ENCODE measurements around the gene UBQLN4. TPM values are rescaled to one million over a fixed set of nuclear protein-coding genes. Genes with fewer than 3 reads are reported as not detected.

Gene UBQLN4
- total and polyA plus RNA-seq, 2 donors (not counting 3 experiments of a cell fraction or from before 2014, with no cell fraction given), result 50.5 to 50.8 TPM

GRCh38 chr1:156014829-156015228, 38.8 kb downstream of the UBQLN4 start:
- Histone ChIP-seq H3K27ac (ENCODE audit: insufficient read depth, low read depth, low read length) (no peak overlapping the region), H4K20me1 (replicated peaks; ENCODE audit: control insufficient read depth, extremely low read depth, insufficient read depth, low read length) (no peaks in the 10 kb centered on the region), H3K9me3 (replicated peaks; ENCODE audit: control insufficient read depth, insufficient read depth, low read length) (no peaks in the 10 kb centered on the region), H3K4me3 (replicated peaks in 1 of 3; ENCODE audit: insufficient read depth in 1 of 3, low read depth in 1 of 3, low read length in 3 of 3) (no peak overlapping the region), H3K9me1 (replicated peaks; ENCODE audit: control insufficient read depth, extremely low read depth, insufficient read depth, low read length) (no peaks in the 10 kb centered on the region), H3K9ac (replicated peaks; ENCODE audit: extremely low read depth, insufficient read depth, low read length) (no peak overlapping the region), H3K36me3 (ENCODE audit: control insufficient read depth in 2 of 2, extremely low read depth in 1 of 2, insufficient read depth in 2 of 2, low read length in 2 of 2) (peaks cover 36 to 40% of the 10 kb centered on the region in 2 experiments), H3K79me2 (ENCODE audit: control insufficient read depth, insufficient read depth, low read length) (peaks cover 32% of the 10 kb centered on the region), H3K4me1 (ENCODE audit: control insufficient read depth, extremely low read depth, insufficient read depth, low read length) (peaks cover 5% of the 10 kb centered on the region), H3K4me2 (ENCODE audit: insufficient read depth, low read length) (no peak overlapping the region), H2AFZ (ENCODE audit: low read depth, low read length) (no peak overlapping the region), H3K27me3 (ENCODE audit: control insufficient read depth in 2 of 2, insufficient read depth in 2 of 2, low read length in 2 of 2) (no peaks in the 10 kb centered on the region)
- dilution Hi-C loops (cut with MboI; ENCODE audit: extremely low pct_ligation_motif_present, low sequenced_read_pairs), result no loop called here
- TF ChIP-seq JUN (IDR thresholded peaks at IDR 0.05; ENCODE audit: borderline replicate concordance, insufficient read depth, insufficient read length, low read depth) (no peak), EZH2 (IDR thresholded peaks at IDR 0.05; ENCODE audit: borderline replicate concordance, low read depth, low read length, severe bottlenecking) (no peak), POLR2A (IDR thresholded peaks at IDR 0.05; ENCODE audit: low read depth, low read length) (no peak), MAX (IDR thresholded peaks at IDR 0.05; ENCODE audit: insufficient read depth, insufficient read length) (no peak), FOS (IDR thresholded peaks at IDR 0.05; ENCODE audit: borderline replicate concordance, insufficient read depth, low read length) (no peak), POLR2AphosphoS5 (IDR thresholded peaks at IDR 0.05; ENCODE audit: insufficient read depth, low read depth, low read length) (no peak), GATA2 (IDR thresholded peaks at IDR 0.05; ENCODE audit: insufficient read depth, insufficient read length, low read depth, low read length) (no peak), MYC (IDR thresholded peaks at IDR 0.05; ENCODE audit: low read depth, low read length) (no peak)
- TF ChIP-seq, protein P1, sequence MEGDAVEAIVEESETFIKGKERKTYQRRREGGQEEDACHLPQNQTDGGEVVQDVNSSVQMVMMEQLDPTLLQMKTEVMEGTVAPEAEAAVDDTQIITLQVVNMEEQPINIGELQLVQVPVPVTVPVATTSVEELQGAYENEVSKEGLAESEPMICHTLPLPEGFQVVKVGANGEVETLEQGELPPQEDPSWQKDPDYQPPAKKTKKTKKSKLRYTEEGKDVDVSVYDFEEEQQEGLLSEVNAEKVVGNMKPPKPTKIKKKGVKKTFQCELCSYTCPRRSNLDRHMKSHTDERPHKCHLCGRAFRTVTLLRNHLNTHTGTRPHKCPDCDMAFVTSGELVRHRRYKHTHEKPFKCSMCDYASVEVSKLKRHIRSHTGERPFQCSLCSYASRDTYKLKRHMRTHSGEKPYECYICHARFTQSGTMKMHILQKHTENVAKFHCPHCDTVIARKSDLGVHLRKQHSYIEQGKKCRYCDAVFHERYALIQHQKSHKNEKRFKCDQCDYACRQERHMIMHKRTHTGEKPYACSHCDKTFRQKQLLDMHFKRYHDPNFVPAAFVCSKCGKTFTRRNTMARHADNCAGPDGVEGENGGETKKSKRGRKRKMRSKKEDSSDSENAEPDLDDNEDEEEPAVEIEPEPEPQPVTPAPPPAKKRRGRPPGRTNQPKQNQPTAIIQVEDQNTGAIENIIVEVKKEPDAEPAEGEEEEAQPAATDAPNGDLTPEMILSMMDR (IDR thresholded peaks at IDR 0.05; ENCODE audit: extremely low read depth in 1 of 2, insufficient read depth in 1 of 2, low read depth in 1 of 2, low read length in 2 of 2), result no peak
- CTCF ChIA-PET, result interaction anchor here (0.6 to 1.5 kb wide), 2 partner anchors 11 to 127 kb away, joined by 3 to 4 read pairs; no protein-coding TSS in a partner anchor
- DNase-seq (ENCODE audit: low read depth, low spot score), result no peak
- POLR2A ChIA-PET, result interaction anchor here (0.7 kb wide), 1 partner anchor 220 kb away, joined by 5 read pairs; no protein-coding TSS in a partner anchor
- no TSS peak for BruUV-seq (replicated peaks)
- intact Hi-C loops (cut with micrococcal nuclease), result no loop called here
- FAIRE-seq, result no peak

Measured in endothelial cell of umbilical vein (primary cell).